Naive B cell (primary cell): ENCODE data around the gene EXOC3. TPM values are rescaled to one million over a fixed set of nuclear protein-coding genes. Genes with fewer than 3 reads are reported as not detected.
A peak's percentile ranks its signal among the peaks of the same experiment; 100 is the strongest.

ENCODE experiments used
- ATAC-seq, 2 donors: fragments of 150-1000 bp; cut with Tn5 transposase; 2 replicates each; pipeline ENCODE4 v1.10.0; 2021; ENCODE audit warnings: low read depth in 2 of 2, mild to moderate bottlenecking in 2 of 2, moderate library complexity in 2 of 2
- DNase-seq: peaks from one replicate; pipeline ENCODE4 v3.0.0; 2022
- H3K27ac Mint-ChIP-seq, 6 donors: one replicate each; pipeline ENCODE4 v1.8.0; 2020 to 2022; ENCODE audit warnings: mild to moderate bottlenecking in 6 of 6, mixed read lengths in 6 of 6, moderate library complexity in 5 of 6, inconsistent platforms in 2 of 6
- H3K27me3 Mint-ChIP-seq, 3 donors: one replicate each; pipeline ENCODE4 v1.8.0; 2021 to 2022; ENCODE audit warnings: mixed read lengths in 3 of 3, mild to moderate bottlenecking in 1 of 3
- H3K36me3 Mint-ChIP-seq, 2 donors: one replicate each; pipeline ENCODE4 v1.8.0; 2020 to 2022; ENCODE audit warnings: mixed read lengths in 2 of 2, inconsistent platforms in 1 of 2, mild to moderate bottlenecking in 1 of 2
- H3K4me1 Mint-ChIP-seq, 3 donors: one replicate each; pipeline ENCODE4 v1.8.0; 2020 to 2022; ENCODE audit warnings: mixed read lengths in 3 of 3, inconsistent platforms in 1 of 3, mild to moderate bottlenecking in 1 of 3, moderate library complexity in 1 of 3
- H3K4me3 Mint-ChIP-seq, 8 donors: one replicate each; pipeline ENCODE4 v1.8.0; 2020 to 2022; ENCODE audit warnings: mild to moderate bottlenecking in 8 of 8, mixed read lengths in 8 of 8, moderate library complexity in 8 of 8, inconsistent platforms in 2 of 8
- H3K9me3 Mint-ChIP-seq, 7 donors: one replicate each; pipeline ENCODE4 v1.8.0; 2020 to 2022; ENCODE audit warnings: mixed read lengths in 7 of 7, mild to moderate bottlenecking in 5 of 7, inconsistent platforms in 2 of 7, moderate library complexity in 1 of 7
- polyA plus RNA-seq, 6 donors: library from polyadenylated mRNA; unstranded; fragments of 300-500 nt; fragmentation: Illumina TruSeq; gene quantifications; one replicate each; pipeline ENCODE4 v1.2.3, GENCODE V29; 2021; ENCODE audit warnings: low read depth in 6 of 6

Gene EXOC3
- polyA plus RNA-seq, 6 donors from 2014 or later = 18.8 to 36.1 (median 22.9) TPM

DNA sequence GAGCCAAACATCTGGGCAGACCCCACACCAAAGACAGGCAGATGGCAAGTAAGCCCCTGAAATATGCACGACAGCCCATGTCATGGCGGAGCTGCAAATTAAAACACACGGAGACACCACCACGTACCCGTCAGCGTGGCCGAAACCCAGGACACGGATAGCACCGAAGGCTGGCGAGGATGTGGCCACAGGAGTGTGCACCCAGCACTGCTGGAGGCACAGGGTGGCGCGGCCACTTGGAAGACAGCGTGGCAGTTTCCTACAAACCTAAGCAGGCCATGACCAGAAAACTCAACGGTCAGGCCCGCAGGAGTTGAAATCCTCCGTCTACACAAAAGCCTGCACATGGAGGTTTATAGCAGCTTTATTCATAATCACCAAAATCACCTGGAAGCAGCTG lies 68.5 kb downstream of the EXOC3 start:
- no peak for ATAC-seq
- peaks cover 0 to 10% (median 8%) of the 10 kb centered on the region in 3 donors for H3K4me1 Mint-ChIP-seq
- no peak for DNase-seq
- H3K9me3 Mint-ChIP-seq = peaks cover 0 to 1% (median 0%) of the 10 kb centered on the region in 7 donors
- H3K27ac Mint-ChIP-seq = no peak overlapping the region
- no peak overlapping the region for H3K4me3 Mint-ChIP-seq
- no peaks in the 10 kb centered on the region for H3K36me3 Mint-ChIP-seq
- peaks cover 22 to 79% (median 41%) of the 10 kb centered on the region in 3 donors for H3K27me3 Mint-ChIP-seq

- Mint-ChIP-seq H3K36me3 (peaks cover 0 to 15% of the 10 kb centered on the region in 2 donors), H3K27ac (peak overlapping the region in 2 of 6 donors; percentile 56 to 81), H3K4me3 (peak overlapping the region in 1 of 8 donors; percentile 22), H3K9me3 (peaks cover 0 to 12% (median 4%) of the 10 kb centered on the region in 7 donors), H3K4me1 (peaks cover 0 to 15% (median 12%) of the 10 kb centered on the region in 3 donors), H3K27me3 (peaks cover 40 to 89% (median 58%) of the 10 kb centered on the region in 3 donors)
- ATAC-seq = peak in 1 of 2 donors; percentile 33
- no peak for DNase-seq
Measured at GRCh38 chr5:513216-514100, 70.5 kb downstream of the EXOC3 start.

- no peak overlapping the region for H3K4me3 Mint-ChIP-seq
- DNase-seq (no peak), ATAC-seq (no peak)
- H3K4me1 Mint-ChIP-seq = peaks cover 0 to 15% (median 12%) of the 10 kb centered on the region in 3 donors
- peaks cover 0 to 15% of the 10 kb centered on the region in 2 donors for H3K36me3 Mint-ChIP-seq
- H3K9me3 Mint-ChIP-seq = peaks cover 0 to 12% (median 4%) of the 10 kb centered on the region in 7 donors
- H3K27me3 Mint-ChIP-seq = peaks cover 40 to 86% (median 59%) of the 10 kb centered on the region in 3 donors
- H3K27ac Mint-ChIP-seq = peak overlapping the region in 1 of 6 donors; percentile 56
Measured at GRCh38 chr5:514101-514485, 71.1 kb downstream of the EXOC3 start.

GRCh38 chr5:514673-515072 lies 71.7 kb downstream of the EXOC3 start:
- Mint-ChIP-seq H3K27me3 (peaks cover 40 to 84% (median 56%) of the 10 kb centered on the region in 3 donors), H3K27ac (no peak overlapping the region)
- ATAC-seq = no peak

GRCh38 chr5:515273-515836 lies 72.4 kb downstream of the EXOC3 start:
- H3K36me3 Mint-ChIP-seq = peaks cover 0 to 15% of the 10 kb centered on the region in 2 donors
- ATAC-seq (no peak), DNase-seq (no peak)
- peak overlapping the region in 1 of 6 donors; percentile 80 for H3K27ac Mint-ChIP-seq
- H3K4me3 Mint-ChIP-seq = no peak overlapping the region
- peaks cover 0 to 15% (median 12%) of the 10 kb centered on the region in 3 donors for H3K4me1 Mint-ChIP-seq
- H3K27me3 Mint-ChIP-seq = peaks cover 40 to 82% (median 55%) of the 10 kb centered on the region in 3 donors
- H3K9me3 Mint-ChIP-seq = peaks cover 0 to 12% (median 4%) of the 10 kb centered on the region in 7 donors

More at GRCh38 chr5:514673-515072, 71.7 kb downstream of the EXOC3 start:
- H3K4me1 Mint-ChIP-seq = peaks cover 0 to 15% (median 12%) of the 10 kb centered on the region in 3 donors
- peaks cover 0 to 12% (median 4%) of the 10 kb centered on the region in 7 donors for H3K9me3 Mint-ChIP-seq
- peaks cover 0 to 15% of the 10 kb centered on the region in 2 donors for H3K36me3 Mint-ChIP-seq
- no peak for DNase-seq
- no peak overlapping the region for H3K4me3 Mint-ChIP-seq

DNA sequence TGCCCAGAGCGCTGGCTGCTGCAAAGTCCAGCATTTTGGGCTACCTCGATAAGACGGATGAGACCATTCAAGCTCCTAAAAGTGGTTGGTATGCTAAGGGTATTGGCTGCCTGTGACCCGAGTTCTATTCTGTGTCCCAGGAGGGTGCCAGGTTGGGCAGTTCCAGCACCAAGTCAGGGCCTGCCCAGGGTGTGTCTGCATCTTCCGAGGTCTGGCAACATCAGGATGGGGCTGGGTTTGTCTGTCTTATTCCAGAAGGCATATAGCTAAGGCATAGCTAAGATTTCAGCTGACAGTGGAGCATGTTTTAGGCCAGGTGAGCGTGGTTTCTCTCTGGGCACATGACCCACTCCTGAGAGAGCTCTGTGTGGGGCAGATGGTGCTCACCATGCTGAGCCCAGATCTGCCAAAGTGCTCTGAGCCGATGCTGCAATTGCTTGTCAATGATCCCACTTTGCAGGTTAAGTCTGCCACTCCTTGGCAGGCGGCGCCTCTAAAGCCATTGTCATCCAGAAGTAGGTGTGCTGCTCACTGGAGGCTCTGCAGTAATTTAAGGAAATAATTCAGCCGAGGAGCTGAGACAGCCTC lies 73.5 kb downstream of the EXOC3 start:
- Mint-ChIP-seq H3K4me3 (no peak overlapping the region), H3K9me3 (peaks cover 0 to 12% (median 4%) of the 10 kb centered on the region in 7 donors), H3K27ac (no peak overlapping the region), H3K36me3 (peaks cover 0 to 15% of the 10 kb centered on the region in 2 donors), H3K27me3 (peaks cover 38 to 85% (median 53%) of the 10 kb centered on the region in 3 donors), H3K4me1 (peaks cover 0 to 15% (median 12%) of the 10 kb centered on the region in 3 donors)
- ATAC-seq = no peak
- no peak for DNase-seq

Other genes starting within 250 kb of the EXOC3 start
- 1 to 10 TPM; 1.7 to 5.8 (median 2.5) TPM for gene CCDC127, start 225.0 kb upstream of the EXOC3 start, polyA plus RNA-seq
- 100 to 1,000 TPM; 145 to 224 (median 180) TPM for gene SDHA, start 224.9 kb upstream of the EXOC3 start, polyA plus RNA-seq
- 100 to 1,000 TPM; 200 to 248 (median 220) TPM for gene PDCD6, start 171.5 kb upstream of the EXOC3 start, polyA plus RNA-seq
- under 1 TPM in 1 of 6 donors, not detected in 5; 0.09 TPM for gene AHRR, start 121.5 kb upstream of the EXOC3 start, polyA plus RNA-seq
- 1 to 10 TPM in 5 of 6 donors, under 1 TPM in 1; 0.84 to 2.1 (median 1.6) TPM for gene SLC9A3, start 81.3 kb downstream of the EXOC3 start, polyA plus RNA-seq
- 1 to 10 TPM in 5 of 6 donors, not detected in 1; 1.9 to 7.8 (median 2.9) TPM for gene CEP72, start 169.2 kb downstream of the EXOC3 start, polyA plus RNA-seq